ENCODE measurements around the gene SSH3. TPM values are rescaled to one million over a fixed set of nuclear protein-coding genes. Genes with fewer than 3 reads are reported as not detected.

SSH3 gene
- total RNA-seq, 1 experiment from 2014 or later, result 89.6 TPM

DNA sequence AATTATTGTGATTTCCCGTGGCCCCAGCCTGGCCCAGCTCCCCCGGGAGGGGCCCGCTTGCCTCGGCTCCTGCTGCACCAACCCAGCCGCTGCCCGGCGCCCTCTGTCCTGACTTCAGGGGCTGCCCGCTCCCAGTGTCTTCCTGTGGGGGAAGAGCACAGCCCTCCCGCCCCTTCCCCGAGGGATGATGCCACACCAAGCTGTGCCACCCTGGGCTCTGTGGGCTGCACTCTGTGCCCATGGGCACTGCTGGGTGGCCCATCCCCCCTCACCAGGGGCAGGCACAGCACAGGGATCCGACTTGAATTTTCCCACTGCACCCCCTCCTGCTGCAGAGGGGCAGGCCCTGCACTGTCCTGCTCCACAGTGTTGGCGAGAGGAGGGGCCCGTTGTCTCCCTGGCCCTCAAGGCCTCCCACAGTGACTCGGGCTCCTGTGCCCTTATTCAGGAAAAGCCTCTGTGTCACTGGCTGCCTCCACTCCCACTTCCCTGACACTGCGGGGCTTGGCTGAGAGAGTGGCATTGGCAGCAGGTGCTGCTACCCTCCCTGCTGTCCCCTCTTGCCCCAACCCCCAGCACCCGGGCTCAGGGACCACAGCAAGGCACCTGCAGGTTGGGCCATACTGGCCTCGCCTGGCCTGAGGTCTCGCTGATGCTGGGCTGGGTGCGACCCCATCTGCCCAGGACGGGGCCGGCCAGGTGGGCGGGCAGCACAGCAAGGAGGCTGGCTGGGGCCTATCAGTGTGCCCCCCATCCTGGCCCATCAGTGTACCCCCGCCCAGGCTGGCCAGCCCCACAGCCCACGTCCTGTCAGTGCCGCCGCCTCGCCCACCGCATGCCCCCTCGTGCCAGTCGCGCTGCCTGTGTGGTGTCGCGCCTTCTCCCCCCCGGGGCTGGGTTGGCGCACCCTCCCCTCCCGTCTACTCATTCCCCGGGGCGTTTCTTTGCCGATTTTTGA lies 17.5 kb upstream of the SSH3 start:
- Mint-ChIP-seq H3K27ac (ENCODE audit: unreplicated experiment) (no peak overlapping the region), H3K36me3 (ENCODE audit: insufficient read depth, unreplicated experiment) (peaks cover 90% of the 10 kb centered on the region), H3K27me3 (ENCODE audit: insufficient read depth, unreplicated experiment) (no peaks in the 10 kb centered on the region), H3K9me3 (ENCODE audit: unreplicated experiment) (no peaks in the 10 kb centered on the region), H3K4me3 (ENCODE audit: unreplicated experiment) (no peak overlapping the region), H3K4me1 (ENCODE audit: low read depth, unreplicated experiment) (peaks cover 20% of the 10 kb centered on the region)
- H3K4me3 ChIP-seq (ENCODE audit: low read depth, low read length), result no peak overlapping the region
- intact Hi-C loops (cut with micrococcal nuclease; ENCODE audit: unreplicated experiment), result no loop called here
- CTCF ChIA-PET, result no interaction called here
- peaks cover 12% of the 10 kb centered on the region for H3K36me3 ChIP-seq (ENCODE audit: control insufficient read depth, insufficient read depth, low read length)
- no peak for DNase-seq
- no peaks in the 10 kb centered on the region for H3K9me3 ChIP-seq
- H3K4me1 ChIP-seq, result peaks cover 20% of the 10 kb centered on the region
- H3K27me3 ChIP-seq (replicated peaks; ENCODE audit: control insufficient read depth, insufficient read depth, low read length), result no peaks in the 10 kb centered on the region
- POLR2A ChIA-PET, result interaction anchor here (0.5 kb wide), 1 partner anchor 87 kb away, joined by 27 read pairs; the partner anchor contains the start of gene CLCF1
- TF ChIP-seq, protein P1, sequence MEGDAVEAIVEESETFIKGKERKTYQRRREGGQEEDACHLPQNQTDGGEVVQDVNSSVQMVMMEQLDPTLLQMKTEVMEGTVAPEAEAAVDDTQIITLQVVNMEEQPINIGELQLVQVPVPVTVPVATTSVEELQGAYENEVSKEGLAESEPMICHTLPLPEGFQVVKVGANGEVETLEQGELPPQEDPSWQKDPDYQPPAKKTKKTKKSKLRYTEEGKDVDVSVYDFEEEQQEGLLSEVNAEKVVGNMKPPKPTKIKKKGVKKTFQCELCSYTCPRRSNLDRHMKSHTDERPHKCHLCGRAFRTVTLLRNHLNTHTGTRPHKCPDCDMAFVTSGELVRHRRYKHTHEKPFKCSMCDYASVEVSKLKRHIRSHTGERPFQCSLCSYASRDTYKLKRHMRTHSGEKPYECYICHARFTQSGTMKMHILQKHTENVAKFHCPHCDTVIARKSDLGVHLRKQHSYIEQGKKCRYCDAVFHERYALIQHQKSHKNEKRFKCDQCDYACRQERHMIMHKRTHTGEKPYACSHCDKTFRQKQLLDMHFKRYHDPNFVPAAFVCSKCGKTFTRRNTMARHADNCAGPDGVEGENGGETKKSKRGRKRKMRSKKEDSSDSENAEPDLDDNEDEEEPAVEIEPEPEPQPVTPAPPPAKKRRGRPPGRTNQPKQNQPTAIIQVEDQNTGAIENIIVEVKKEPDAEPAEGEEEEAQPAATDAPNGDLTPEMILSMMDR (IDR thresholded peaks at IDR 0.05; ENCODE audit: insufficient read depth in 1 of 2, low read depth in 1 of 2, low read length in 1 of 2, severe bottlenecking in 1 of 2, unreplicated experiment in 1 of 2), result no peak
- BruUV-seq (replicated peaks), result TSS peak; percentile 5

DNA sequence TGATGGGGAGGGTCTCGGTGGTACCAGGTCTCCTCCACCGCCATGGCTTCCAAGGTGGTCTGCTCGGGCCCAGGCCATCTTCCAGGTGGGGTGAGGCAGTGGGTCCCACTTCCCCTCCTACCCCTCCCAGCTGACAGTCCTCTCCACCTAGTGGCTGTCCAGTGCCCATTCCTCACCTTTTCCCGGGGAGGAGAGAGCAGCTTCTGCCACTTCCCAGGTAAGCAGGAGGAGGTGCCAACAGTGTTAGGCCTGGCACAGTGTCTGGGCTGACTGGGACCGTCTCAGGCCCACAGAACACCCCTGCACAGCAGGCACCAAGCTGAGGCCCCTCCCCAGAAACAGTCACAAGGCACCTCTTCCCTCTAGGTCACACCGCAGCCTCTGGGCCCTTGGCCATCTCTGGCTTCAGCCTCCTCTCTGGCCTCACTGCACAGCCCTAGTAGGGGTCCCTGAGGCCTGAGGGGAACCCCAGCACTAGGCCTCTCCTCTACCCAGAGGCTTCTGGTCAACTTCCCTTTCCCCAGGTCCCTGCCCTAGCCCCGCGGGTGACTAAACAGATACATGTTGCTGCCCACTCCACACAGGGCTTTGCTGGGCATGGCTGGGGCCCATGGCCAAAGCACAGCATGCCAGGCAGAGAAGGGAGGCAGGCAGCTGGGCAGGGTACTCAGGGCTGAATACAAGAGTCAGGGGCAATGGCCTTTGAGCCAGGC lies 16.6 kb upstream of the SSH3 start:
- H3K27me3 ChIP-seq (replicated peaks; ENCODE audit: control insufficient read depth, insufficient read depth, low read length), result no peaks in the 10 kb centered on the region
- Mint-ChIP-seq H3K4me3 (ENCODE audit: unreplicated experiment) (peak overlapping the region; percentile 99), H3K9me3 (ENCODE audit: unreplicated experiment) (no peaks in the 10 kb centered on the region), H3K27me3 (ENCODE audit: insufficient read depth, unreplicated experiment) (no peaks in the 10 kb centered on the region), H3K4me1 (ENCODE audit: low read depth, unreplicated experiment) (peaks cover 20% of the 10 kb centered on the region), H3K36me3 (ENCODE audit: insufficient read depth, unreplicated experiment) (peaks cover 84% of the 10 kb centered on the region), H3K27ac (ENCODE audit: unreplicated experiment) (peak overlapping the region; percentile 90)
- TF ChIP-seq, protein P1 (IDR thresholded peaks at IDR 0.05; ENCODE audit: insufficient read depth in 1 of 2, low read depth in 1 of 2, low read length in 1 of 2, severe bottlenecking in 1 of 2, unreplicated experiment in 1 of 2), result peak in 1 of 2 experiments; percentile 13
- peaks cover 14% of the 10 kb centered on the region for H3K36me3 ChIP-seq (ENCODE audit: control insufficient read depth, insufficient read depth, low read length)
- no peaks in the 10 kb centered on the region for H3K9me3 ChIP-seq
- no TSS peak for BruUV-seq (replicated peaks)
- no peak for DNase-seq
- H3K4me1 ChIP-seq, result peaks cover 20% of the 10 kb centered on the region
- ChIA-PET POLR2A (no interaction called here), CTCF (no interaction called here)
- intact Hi-C loops (cut with micrococcal nuclease; ENCODE audit: unreplicated experiment), result no loop called here
- no peak overlapping the region for H3K4me3 ChIP-seq (ENCODE audit: low read depth, low read length)
